H1 (cell line): ENCODE measurements around the gene CFAP141.

Experiments
- BCL11A ChIP-seq, 2 experiments: IDR thresholded peaks; one replicate each; pipeline ENCODE4 v1.6.1; 2011; ENCODE audit warnings: low read depth in 2 of 2, low read length in 2 of 2, mild to moderate bottlenecking in 2 of 2
- CHD2 ChIP-seq: IDR thresholded peaks from 2 replicates; pipeline ENCODE4 v1.6.1; 2012; ENCODE audit warnings: low read length, improper control_type of control experiment
- EP300 ChIP-seq, 2 experiments: IDR thresholded peaks; 1 replicate in 1 of 2; 2 replicates in 1 of 2; pipeline ENCODE4 v1.6.1; 2011 to 2012; ENCODE audit warnings: low read depth in 2 of 2, low read length in 2 of 2, mild to moderate bottlenecking in 2 of 2, borderline replicate concordance in 1 of 2, inconsistent platforms in 1 of 2, moderate library complexity in 1 of 2
- TF ChIP-seq, protein P1 (sequence below): IDR thresholded peaks from 2 replicates; pipeline ENCODE4 v1.6.1; 2012; ENCODE audit warnings: inconsistent platforms
- TF ChIP-seq, protein P2 (sequence below), 3 experiments: IDR thresholded peaks; 1 replicate in 2 of 3; 2 replicates in 1 of 3; pipeline versions ENCODE4 v1.5.1 to v1.6.1; 2011; ENCODE audit warnings: low read length in 3 of 3, mild to moderate bottlenecking in 3 of 3, inconsistent platforms in 2 of 3, low read depth in 1 of 3, moderate library complexity in 1 of 3; ENCODE audit not compliant: insufficient read depth in 1 of 3; ENCODE audit errors: control extremely low read depth in 1 of 3
- TF ChIP-seq, protein P3 (sequence below): IDR thresholded peaks from 2 replicates; pipeline ENCODE4 v1.6.1; 2011; ENCODE audit warnings: low read length, improper control_type of control experiment

DNA sequence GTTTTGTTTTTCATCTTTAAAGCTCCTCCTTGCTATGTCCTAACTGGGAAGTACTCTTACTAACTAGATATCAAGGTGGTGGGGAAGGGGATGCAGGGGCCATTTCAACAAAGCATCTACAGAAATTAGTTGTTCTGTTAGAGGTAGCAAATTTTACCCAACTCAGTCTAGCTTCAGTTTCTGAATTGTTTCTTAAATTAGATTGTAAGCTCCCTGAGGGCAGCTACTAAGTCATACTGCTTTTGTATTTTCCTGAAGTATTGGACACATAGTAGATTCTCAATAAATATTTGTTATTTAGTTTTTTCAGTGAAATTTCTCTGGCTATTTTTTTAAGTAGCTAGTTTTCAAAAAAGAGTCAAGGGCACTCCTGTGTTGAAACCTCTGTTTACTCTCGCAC, 16.4 kb upstream of the CFAP141 start:
- TF ChIP-seq, protein P1, sequence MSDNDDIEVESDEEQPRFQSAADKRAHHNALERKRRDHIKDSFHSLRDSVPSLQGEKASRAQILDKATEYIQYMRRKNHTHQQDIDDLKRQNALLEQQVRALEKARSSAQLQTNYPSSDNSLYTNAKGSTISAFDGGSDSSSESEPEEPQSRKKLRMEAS, result no peak
- TF ChIP-seq, protein P2, sequence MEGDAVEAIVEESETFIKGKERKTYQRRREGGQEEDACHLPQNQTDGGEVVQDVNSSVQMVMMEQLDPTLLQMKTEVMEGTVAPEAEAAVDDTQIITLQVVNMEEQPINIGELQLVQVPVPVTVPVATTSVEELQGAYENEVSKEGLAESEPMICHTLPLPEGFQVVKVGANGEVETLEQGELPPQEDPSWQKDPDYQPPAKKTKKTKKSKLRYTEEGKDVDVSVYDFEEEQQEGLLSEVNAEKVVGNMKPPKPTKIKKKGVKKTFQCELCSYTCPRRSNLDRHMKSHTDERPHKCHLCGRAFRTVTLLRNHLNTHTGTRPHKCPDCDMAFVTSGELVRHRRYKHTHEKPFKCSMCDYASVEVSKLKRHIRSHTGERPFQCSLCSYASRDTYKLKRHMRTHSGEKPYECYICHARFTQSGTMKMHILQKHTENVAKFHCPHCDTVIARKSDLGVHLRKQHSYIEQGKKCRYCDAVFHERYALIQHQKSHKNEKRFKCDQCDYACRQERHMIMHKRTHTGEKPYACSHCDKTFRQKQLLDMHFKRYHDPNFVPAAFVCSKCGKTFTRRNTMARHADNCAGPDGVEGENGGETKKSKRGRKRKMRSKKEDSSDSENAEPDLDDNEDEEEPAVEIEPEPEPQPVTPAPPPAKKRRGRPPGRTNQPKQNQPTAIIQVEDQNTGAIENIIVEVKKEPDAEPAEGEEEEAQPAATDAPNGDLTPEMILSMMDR (IDR thresholded peaks at IDR 0.05; ENCODE audit: control extremely low read depth in 1 of 3, insufficient read depth in 1 of 3, low read depth in 1 of 3, low read length in 3 of 3), result no peak
- TF ChIP-seq EP300 (IDR thresholded peaks at IDR 0.05; ENCODE audit: borderline replicate concordance in 1 of 2, low read depth in 2 of 2, low read length in 2 of 2) (no peak), CHD2 (no peak), BCL11A (IDR thresholded peaks at IDR 0.05; ENCODE audit: low read depth in 2 of 2, low read length in 2 of 2) (no peak)
- TF ChIP-seq, protein P3, sequence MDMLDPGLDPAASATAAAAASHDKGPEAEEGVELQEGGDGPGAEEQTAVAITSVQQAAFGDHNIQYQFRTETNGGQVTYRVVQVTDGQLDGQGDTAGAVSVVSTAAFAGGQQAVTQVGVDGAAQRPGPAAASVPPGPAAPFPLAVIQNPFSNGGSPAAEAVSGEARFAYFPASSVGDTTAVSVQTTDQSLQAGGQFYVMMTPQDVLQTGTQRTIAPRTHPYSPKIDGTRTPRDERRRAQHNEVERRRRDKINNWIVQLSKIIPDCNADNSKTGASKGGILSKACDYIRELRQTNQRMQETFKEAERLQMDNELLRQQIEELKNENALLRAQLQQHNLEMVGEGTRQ, result no peak
